ENCODE data around the gene ERG.

GRCh38 chr21:38454161-38454560, 44.1 kb downstream of the ERG start:
- TF ChIP-seq SIN3A (IDR thresholded peaks at IDR 0.05; ENCODE audit: borderline replicate concordance, insufficient read depth, low read length) (no peak), REST (IDR thresholded peaks at IDR 0.05; ENCODE audit: insufficient read depth in 1 of 2, low read depth in 2 of 2, low read length in 2 of 2) (no peak), POLR2AphosphoS5 (IDR thresholded peaks at IDR 0.05; ENCODE audit: low read depth, low read length) (no peak), FOXP2 (optimal IDR thresholded peaks at IDR 0.05; ENCODE audit: borderline replicate concordance, extremely low read depth, extremely low read length, insufficient read depth) (no peak), TAF1 (IDR thresholded peaks at IDR 0.05; ENCODE audit: borderline replicate concordance, insufficient read depth, low read length) (no peak)
